ENCODE results near the gene RPP25L.

RPP25L gene

GRCh38 chr9:34637356-34638137 is 25.6 kb upstream of the RPP25L start, which contains the start of gene SIGMAR1:
Gene SIGMAR1 (minus strand): TSS chr9:34637787. CDS start chr9:34637697, 90 bp downstream.
- peak; percentile 90 for DNase-seq

DNA sequence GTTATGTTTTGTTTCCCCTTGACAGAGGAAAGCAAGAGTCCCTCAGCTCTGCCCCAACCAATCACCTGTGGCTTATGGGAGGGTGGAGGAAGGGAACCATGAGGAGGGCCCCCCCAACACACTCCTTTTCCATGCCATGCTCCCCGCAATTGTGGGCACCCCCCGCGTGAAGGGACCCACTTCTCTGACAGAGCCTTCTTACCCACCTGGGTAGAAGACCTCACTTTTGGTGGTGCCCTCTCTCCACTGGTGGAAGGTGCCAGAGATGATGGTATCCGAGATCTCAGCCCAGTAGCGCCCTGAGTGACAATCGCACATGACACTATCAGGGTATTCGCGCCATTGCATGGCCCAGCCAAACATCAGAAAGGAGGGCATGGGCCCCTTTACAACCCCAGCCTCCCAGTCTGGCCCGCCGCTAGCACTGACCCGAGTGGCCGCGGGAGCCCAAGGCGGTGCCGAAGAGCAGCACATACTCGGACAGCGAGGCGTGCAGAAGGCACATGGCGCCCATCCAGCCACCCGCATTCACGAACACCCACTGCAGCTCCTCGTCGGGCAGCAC is 25.0 kb upstream of the RPP25L start:
- no peak for DNase-seq

DNA sequence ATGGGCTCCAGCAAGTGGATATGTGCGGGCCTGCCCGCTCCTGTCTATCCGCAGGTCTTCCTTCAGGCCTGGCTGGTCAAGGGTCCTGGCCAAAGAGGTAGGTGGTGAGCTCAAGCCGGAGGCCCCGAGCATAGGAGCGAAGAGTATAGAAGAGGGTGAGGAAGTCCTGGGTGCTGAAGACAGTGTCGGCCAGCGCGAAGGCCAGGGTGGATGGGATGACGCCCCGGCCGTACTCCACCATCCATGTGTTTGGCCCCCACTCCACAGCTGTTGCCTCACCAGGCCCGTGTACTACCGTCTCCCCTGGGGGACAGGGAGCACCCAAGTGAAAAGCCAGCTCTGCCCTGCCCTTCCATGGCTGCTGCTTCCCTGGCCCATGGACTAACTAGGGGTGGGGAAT is 23.7 kb upstream of the RPP25L start:
- no peak for DNase-seq

DNA sequence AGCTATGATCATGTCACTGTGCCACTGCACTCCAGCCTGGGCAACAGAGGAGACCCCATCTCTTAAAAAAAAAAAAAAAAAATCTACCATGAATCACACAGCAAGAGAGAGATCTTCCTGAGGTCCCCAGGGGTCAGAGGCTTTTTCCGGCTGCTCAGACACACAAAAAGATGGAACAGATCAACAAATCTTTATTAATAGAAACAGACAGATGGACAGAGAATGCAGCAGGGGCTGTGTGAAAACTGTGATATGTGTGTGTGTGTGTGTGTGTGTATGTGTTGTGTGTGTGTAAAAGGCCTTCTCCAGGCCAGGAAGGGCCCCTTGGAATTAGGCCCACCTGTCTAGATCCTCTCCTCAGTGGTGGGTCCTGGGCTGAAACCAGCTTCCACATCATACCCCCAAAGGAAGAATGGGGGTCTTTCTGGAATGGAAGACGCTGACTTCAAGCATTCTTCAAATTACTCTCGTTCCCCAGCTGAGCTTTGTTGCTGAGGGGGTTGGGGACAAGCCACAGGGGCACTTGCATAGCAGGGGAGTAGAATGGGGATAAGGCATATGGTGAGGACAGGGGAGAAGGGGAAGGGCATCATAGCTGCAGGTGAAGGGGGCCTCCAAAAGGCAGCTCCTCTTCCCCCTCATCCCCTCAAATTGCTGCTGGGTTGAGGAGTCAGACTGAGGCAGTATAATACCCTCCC is 22.8 kb upstream of the RPP25L start:
- DNase-seq: no peak

GRCh38 chr9:34633851-34634550 is 22.1 kb upstream of the RPP25L start:
- DNase-seq: peak; percentile 71

GRCh38 chr9:34633166-34633565 is 21.3 kb upstream of the RPP25L start:
- DNase-seq: no peak

DNA sequence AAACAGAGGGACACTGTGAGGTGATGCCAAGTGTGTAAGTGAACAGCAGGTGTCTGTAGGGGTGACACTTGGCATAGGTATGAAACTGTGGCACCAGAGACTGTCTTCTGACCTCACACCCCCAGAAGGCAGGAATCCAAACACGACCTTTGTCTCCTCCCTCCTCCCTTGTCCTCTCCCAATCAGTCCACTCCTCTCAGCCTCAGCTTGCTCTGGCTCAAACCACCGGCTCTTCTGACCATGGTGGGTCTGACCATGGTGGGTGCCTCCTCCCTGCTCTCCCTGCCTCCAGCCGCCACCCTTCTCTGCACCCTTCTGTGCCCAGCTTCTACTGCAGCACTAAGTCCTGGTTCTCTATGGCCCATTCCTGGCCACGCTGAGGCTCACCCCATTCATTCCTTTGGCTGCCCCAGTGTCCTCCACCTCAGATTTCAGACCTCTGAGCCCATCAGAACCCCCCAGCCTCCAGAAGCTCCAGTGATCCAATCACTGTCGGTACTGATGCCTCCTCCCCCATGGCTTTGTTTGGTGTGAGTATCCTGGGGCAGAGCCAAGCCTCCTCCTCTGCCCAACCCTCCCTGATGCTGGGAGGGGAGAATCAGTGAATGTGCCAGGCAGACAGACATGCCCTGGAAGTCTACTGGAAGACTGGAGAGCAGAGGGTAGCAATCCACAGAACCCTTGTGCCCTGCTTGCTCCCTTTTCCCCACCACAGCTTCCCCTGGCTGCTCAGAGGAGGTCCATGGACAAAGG is 18.7 kb upstream of the RPP25L start:
- DNase-seq: no peak

DNA sequence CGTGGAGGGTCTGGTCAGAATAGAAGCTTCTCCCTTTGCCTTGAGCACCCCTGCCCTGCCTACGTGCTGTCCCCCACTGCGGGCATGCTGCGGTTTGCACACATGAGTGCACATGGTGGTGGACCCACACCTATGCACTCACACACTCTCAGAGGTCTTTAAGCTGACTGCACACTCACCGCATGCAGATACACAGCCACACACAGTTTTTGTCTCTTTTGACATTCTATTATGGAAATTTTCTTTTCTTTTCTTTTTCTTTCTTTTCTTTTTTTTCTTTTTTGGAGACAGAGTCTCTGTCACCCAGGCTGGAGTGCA is 17.6 kb upstream of the RPP25L start:
- DNase-seq: no peak

DNA sequence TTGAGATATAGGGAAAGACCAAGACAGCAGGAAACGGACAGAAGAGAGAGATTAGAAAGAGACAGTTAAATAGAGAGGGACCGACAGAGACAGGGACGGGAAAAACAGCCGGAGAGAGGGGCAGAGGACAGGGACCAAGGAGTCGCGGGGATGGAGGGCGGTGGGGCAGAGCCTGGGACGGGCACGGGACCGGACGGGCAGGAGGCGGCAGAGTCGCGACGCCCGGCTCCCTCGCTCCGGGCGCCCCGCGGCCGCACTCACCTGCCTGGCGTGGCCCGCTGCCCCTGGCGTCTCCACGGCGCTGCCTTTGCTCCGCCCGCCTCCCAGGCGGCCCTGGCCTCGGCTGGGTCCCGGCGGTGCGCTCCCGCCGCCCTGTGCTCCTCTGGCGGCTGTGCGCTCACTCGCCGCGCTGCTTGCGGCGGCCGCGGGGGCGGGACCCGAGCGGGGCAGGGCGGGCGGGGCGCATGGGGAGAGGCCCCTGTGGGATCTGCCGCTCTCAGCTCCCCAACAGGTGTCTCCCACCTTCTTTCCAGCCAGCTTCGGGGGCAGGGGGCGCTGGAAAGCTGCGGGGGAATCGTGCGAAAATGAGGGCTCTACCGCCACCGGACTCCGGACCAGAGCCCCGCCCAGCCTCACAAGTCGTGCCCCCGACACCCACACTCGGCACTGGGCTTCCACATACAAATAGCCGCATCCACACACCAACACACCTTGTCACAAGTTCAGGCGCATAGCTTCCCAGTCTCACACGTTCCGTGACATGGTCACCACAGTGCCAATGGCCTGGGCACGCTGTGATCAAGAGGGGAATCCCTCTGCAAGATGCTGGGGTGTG is 17.0 kb upstream of the RPP25L start, which contains the start of gene ARID3C:
Gene ARID3C (minus strand): TSS at position 411 of the 835 bp plus-strand sequence. CDS start 1,052 bp downstream, outside the sequence.
- DNase-seq: no peak

DNA sequence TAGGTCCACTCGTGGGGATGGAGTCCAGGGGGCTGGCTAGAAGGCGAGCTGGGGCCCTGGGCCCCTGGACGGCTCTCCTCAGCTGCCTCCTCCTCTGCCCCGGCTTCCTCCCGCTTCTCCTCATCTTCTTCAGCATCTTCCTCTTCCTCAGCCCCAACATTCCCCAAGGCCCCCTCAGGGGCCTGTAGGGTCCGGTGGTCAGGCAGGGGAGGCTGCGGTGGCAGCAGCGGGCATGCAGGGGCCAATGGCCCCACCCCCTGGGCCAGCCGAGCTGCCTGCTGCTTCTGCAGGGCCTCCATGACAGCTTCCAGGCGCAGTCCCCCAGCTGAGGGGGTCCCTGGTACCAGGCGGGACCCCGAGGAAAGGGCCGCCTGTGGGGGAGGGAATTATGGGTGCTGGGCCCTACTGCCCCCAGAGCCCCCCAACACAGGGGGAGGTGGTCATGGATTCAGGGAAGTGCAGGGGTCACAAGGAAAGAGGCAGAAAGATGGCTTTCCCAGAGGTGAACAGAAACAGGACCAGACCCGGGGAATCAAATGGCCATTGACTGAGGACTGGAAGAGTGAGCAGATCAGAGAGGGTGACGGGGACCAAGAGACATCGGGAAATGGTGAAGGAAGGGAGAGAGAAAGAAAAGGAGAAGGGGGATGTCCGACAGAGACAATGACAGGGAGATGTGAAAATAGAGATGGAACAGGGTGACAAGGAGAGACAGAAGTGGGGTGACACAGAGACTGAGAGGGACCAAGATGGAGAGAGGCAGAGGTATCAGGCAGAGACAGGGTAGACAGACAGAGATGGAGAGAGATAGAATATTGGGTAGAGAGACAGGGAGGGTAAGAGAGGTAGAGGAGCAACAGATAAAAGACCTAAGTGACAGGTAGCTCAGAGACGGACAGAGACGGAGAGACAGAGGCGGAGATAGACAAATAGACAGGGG is 16.1 kb upstream of the RPP25L start:
- no peak for DNase-seq

DNA sequence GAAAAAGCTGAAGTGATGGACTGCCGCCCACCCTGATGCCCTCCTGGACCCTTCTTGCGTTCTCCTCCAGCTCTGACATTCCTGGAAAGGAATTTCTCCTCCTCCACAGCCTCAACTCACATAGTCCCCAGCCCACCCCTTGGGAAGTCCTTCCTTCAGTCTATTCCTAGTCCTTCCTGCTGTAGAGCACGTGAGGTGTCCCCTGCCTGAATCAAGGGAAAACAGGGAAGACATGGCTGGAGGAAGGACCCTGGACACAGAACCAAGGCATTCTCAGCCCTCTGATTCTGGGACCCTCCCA is 13.2 kb upstream of the RPP25L start:
- DNase-seq: no peak

- no peak for DNase-seq
These were observed 12.7 kb upstream of the RPP25L start for GRCh38 chr9:34624475-34625185.

- DNase-seq: no peak
These were observed 11.7 kb upstream of the RPP25L start for GRCh38 chr9:34623374-34624235.

DNA sequence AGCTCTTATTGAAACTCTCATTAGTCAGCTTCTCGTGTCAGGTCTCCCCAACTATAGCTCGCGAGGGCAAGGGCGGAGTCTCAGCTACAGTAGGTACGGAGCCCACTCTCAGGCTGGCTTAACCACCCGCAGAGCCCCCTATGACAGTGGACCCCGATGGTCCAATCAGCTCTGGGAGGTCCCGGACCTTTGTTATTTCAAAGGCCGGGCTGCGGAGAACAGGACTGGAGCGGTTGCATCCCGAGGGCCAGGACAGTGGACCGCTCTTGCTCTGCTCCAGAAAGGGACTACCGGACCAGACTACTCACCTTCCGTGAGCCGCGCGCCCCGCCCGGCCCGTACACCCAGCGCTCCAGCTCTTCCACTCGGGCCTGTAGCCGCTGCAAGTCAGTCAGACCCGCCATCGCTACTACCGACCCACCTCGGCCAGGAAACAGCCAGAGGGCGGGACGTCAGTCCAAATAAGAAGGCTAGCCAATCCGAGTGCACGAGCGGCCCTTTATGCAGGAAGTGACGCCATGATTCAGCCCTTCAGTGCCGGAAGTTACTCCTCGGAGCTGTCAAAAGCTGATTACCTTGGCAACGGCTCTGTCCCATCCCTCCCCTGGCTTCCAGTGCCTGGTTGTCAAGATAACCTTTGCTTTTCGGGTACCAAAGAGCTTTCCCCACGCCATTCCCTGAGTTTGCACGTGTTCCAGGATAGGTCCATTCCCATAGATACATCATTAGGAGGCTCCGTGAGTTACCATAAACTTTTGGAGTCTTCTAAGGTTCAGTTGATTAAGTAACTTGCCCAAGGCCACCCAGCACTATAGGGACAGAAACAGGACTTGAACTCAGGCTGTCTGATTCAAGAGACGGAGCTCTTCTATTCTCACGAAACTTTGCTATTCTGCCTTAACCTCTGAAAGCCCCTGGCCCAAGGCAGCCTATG is 8.4 kb upstream of the RPP25L start, which contains the start of gene DCTN3:
Gene DCTN3 (minus strand): TSS at position 435 of the 934 bp plus-strand sequence. CDS start 31 bp downstream, at position 404.
- DNase-seq: peak; percentile 85

DNA sequence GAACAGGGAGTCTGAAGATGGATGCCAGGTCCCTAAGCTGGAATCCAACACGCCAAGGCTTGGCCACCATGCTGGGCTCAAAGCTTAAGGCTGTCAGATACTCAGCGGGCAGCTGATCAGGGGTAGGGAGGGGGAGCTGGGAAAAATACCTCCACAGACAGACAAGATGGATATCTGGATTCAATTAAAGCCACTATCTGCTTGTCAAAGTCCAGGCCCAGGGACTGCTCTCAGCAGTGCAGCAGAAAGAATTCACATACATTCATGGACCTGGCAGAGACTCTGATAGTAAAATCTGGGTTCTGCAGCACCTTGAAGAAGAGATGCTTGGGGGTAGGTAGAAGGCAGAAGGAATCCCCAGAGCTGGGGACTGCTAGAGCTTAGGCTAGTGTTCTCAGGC is 3.2 kb upstream of the RPP25L start:
- DNase-seq: no peak

- DNase-seq: peak; percentile 59
These were observed 992 bp upstream of the RPP25L start for GRCh38 chr9:34612788-34613390.

DNA sequence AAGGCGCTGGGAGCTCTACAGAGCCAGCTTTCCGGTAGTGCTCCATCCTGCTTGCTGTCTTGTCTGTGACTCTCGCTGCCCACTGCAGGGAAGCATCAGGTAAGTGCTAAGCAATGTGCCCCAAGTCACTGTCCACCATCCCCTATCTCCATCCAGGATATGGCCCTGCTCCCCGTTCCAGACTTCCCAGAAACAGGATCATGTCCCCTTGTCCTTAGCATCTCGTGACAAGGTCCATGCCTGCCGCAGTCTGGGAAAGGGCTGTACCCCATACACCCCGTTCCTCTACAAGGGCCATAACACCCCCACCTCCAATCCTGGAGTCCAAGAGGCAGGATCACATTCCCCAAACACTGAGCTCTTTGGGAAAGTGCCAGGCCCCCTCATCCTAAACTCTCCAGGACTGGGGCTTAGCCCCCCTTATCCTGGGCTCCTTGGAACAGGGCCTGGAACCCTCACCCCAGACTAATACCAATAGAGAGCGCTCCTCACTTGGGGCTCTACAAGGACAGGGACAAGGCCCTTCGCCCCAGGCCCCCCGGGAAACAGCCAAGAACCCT is 566 bp downstream of the RPP25L start:
- DNase-seq: no peak

Measured in activated T-cell treated with anti-CD3 and anti-CD28 coated beads for 4 hours (primary cell).